Measurements from ENCODE around the gene DNAJC1. TPM values are rescaled to one million over a fixed set of nuclear protein-coding genes. Genes with fewer than 3 reads are reported as not detected.

The DNAJC1 gene
- total RNA-seq, 1 donor from 2014 or later: 18.2 TPM

DNA sequence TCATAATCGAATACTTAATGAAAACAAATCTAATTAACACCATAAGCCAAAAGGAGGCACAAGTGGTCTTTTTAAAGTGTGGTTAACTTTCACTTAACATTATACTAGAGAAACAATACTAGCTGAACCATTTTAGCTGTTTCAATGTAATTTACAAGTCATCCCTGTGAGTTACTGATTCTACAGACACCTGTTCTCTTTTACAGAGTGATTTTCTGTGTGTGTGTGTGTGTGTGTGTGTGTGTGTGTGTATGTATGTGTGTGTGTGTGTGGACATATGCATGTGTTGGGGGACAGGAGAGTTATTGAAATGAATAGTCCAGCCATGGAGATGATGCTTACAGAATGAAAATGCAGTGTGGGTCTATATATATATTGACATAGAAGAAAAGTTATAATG lies 200.2 kb downstream of the DNAJC1 start:
- TF ChIP-seq, protein P1, sequence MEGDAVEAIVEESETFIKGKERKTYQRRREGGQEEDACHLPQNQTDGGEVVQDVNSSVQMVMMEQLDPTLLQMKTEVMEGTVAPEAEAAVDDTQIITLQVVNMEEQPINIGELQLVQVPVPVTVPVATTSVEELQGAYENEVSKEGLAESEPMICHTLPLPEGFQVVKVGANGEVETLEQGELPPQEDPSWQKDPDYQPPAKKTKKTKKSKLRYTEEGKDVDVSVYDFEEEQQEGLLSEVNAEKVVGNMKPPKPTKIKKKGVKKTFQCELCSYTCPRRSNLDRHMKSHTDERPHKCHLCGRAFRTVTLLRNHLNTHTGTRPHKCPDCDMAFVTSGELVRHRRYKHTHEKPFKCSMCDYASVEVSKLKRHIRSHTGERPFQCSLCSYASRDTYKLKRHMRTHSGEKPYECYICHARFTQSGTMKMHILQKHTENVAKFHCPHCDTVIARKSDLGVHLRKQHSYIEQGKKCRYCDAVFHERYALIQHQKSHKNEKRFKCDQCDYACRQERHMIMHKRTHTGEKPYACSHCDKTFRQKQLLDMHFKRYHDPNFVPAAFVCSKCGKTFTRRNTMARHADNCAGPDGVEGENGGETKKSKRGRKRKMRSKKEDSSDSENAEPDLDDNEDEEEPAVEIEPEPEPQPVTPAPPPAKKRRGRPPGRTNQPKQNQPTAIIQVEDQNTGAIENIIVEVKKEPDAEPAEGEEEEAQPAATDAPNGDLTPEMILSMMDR (conservative IDR thresholded peaks at IDR 0.05): no peak
- Mint-ChIP-seq H3K9me3 (peaks cover 7% of the 10 kb centered on the region), H3K36me3 (peaks cover 7% of the 10 kb centered on the region), H3K4me1 (ENCODE audit: unreplicated experiment) (peaks cover 23% of the 10 kb centered on the region), H3K4me3 (no peak overlapping the region), H3K27me3 (no peaks in the 10 kb centered on the region), H3K27ac (no peak overlapping the region)
- DNase-seq (ENCODE audit: extremely low spot score, unreplicated experiment): no peak

DNA sequence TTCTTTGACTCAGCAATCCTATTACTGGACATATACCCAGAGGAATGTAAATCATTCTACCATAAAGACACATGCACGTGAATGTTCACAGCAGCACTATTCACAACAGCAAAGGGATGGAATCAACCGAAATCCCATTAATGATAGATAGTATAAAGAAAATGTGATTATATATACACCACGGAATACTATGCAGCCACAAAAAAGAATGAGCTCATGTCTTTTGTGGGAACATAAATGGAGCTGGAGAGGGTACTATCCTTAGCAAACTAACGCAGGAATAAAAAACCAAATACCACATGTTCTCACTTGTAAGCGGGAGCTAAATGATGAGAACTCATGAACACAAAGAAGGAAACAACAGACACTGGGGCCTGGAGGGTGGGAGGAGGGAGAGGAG lies 201.9 kb downstream of the DNAJC1 start:
- H3K27ac Mint-ChIP-seq: no peak overlapping the region
- no peaks in the 10 kb centered on the region for H3K27me3 Mint-ChIP-seq
- peaks cover 17% of the 10 kb centered on the region for H3K4me1 Mint-ChIP-seq (ENCODE audit: unreplicated experiment)
- no peak overlapping the region for H3K4me3 Mint-ChIP-seq
- DNase-seq (ENCODE audit: extremely low spot score, unreplicated experiment): no peak
- H3K36me3 Mint-ChIP-seq: peaks cover 7% of the 10 kb centered on the region
- H3K9me3 Mint-ChIP-seq: peaks cover 7% of the 10 kb centered on the region
- TF ChIP-seq, protein P1 (conservative IDR thresholded peaks at IDR 0.05): no peak

DNA sequence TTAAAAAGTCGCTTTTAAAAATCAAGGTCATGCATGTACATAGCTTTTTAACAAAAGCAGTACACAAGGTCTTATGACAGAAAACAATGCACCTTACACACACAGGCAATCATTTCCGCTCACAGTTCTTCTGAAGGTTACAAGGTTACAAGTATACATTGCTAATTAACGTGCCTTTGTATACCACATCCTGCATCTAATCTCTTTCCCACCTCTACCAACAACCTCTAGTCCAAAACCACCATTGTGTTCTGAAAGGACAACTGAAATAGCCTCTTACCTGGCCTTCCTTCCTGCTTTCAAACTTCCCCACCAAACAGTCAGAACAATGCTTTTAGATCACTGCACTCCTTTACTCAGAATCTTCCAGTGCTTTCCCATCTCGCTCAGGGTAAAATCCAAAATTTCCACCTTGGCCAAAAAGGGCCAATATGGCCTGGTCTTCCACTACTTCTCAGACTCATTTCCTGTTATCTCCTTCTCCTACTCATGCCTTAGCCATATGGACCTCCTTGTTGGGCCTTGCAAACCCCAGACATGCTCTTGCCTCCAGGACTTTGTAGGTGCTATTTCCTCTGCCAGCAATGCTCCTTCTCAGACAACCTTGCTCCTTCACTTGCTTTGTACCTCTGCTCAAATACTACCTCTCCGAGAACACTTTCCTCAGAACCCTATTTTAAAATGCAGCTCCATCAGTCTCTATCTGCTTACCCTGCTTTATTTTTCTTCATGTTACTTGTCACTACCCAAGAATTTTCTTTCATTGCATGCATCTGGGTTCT lies 205.4 kb downstream of the DNAJC1 start:
- no peak for DNase-seq (ENCODE audit: extremely low spot score, unreplicated experiment)
- Mint-ChIP-seq H3K4me3 (no peak overlapping the region), H3K27me3 (no peaks in the 10 kb centered on the region), H3K36me3 (peaks cover 7% of the 10 kb centered on the region), H3K27ac (no peak overlapping the region), H3K4me1 (ENCODE audit: unreplicated experiment) (peaks cover 8% of the 10 kb centered on the region), H3K9me3 (peaks cover 7% of the 10 kb centered on the region)
- TF ChIP-seq, protein P1 (conservative IDR thresholded peaks at IDR 0.05): no peak

DNA sequence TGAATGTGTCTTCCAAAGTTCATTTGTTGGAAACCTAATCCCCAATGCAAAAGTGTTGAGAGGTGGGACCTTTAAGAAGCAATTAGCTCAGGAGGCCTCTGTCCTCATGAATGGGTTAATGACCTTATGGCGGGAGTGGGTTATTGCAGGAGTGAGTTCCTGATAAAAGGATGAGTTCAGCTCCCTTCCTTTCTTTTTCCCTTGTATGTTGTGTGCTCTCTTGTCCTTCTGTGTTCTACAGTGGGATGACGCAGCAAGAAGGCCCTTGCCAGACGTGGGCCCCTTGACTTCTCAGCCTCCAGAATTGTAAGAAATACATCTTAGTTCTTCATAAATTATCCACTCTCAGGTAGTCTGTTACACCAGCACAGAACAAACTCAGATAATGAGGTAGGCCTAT lies 206.0 kb downstream of the DNAJC1 start:
- TF ChIP-seq, protein P1 (conservative IDR thresholded peaks at IDR 0.05): no peak
- no peak for DNase-seq (ENCODE audit: extremely low spot score, unreplicated experiment)
- Mint-ChIP-seq H3K4me3 (no peak overlapping the region), H3K27me3 (no peaks in the 10 kb centered on the region), H3K9me3 (peaks cover 7% of the 10 kb centered on the region), H3K36me3 (peaks cover 7% of the 10 kb centered on the region), H3K4me1 (ENCODE audit: unreplicated experiment) (peaks cover 4% of the 10 kb centered on the region), H3K27ac (no peak overlapping the region)

DNA sequence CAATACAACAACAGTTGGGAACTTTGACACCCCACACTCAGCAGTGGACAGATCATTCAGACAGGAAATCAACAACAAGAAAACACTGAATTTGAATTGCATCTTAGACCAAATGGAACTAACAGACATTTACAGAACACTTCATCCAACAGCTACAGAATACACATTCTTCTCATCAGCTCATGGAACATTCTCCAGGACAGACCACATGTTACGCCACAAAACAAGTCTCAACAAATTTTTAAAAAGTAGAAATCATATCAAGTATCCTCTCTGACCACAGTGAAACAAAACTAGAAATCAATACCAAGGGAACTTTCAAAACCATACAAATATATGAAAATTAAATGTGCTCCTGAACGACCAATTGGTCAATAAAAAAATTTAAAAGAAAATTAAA lies 212.3 kb downstream of the DNAJC1 start:
- peaks cover 7% of the 10 kb centered on the region for H3K9me3 Mint-ChIP-seq
- no peak overlapping the region for H3K4me3 Mint-ChIP-seq
- TF ChIP-seq, protein P1 (conservative IDR thresholded peaks at IDR 0.05): no peak
- no peak for DNase-seq (ENCODE audit: extremely low spot score, unreplicated experiment)
- peaks cover 4% of the 10 kb centered on the region for H3K36me3 Mint-ChIP-seq
- no peak overlapping the region for H3K27ac Mint-ChIP-seq
- H3K4me1 Mint-ChIP-seq (ENCODE audit: unreplicated experiment): no peaks in the 10 kb centered on the region
- H3K27me3 Mint-ChIP-seq: no peaks in the 10 kb centered on the region
